ENCODE results near the gene ANKRD53.

- no peak for TF ChIP-seq CTCF (conservative IDR thresholded peaks at IDR 0.05)
- TF ChIP-seq EZH2 (IDR thresholded peaks at IDR 0.05; ENCODE audit: low read depth) = no peak
Observed at GRCh38 chr2:70961648-70961994, 16.8 kb upstream of the ANKRD53 start.
